HL-60 (cell line): ENCODE results near the gene NRXN3.

Source experiments
- DNase-seq, 2 experiments: peaks; one replicate each; pipeline ENCODE4 v3.0.0-alpha.2; 2010 to 2020; ENCODE audit warnings: low read depth in 1 of 2, low spot score in 1 of 2
- H3K27ac ChIP-seq: fragments of 250-450 bp; sonication (Bioruptor Pico); replicated peaks from 2 replicates; pipeline ENCODE4 v1.5.1; 2020; ENCODE audit warnings: mild to moderate bottlenecking, moderate library complexity
- H3K27me3 ChIP-seq: fragments of 250-450 bp; sonication (Bioruptor Pico); 2 replicates; pipeline ENCODE4 v1.5.1; 2021; ENCODE audit warnings: mild to moderate bottlenecking, moderate library complexity; ENCODE audit not compliant: insufficient read depth, poor library complexity, severe bottlenecking
- H3K4me3 ChIP-seq: replicated peaks from 2 replicates; pipeline ENCODE4 v1.5.1; 2011; ENCODE audit warnings: mild to moderate bottlenecking, control low read depth, low read length; ENCODE audit not compliant: insufficient read depth
- GABPA ChIP-seq: IDR thresholded peaks from 2 replicates; pipeline ENCODE4 v1.6.1; 2012; ENCODE audit warnings: low read depth
- POLR2AphosphoS5 ChIP-seq: IDR thresholded peaks from 2 replicates; pipeline ENCODE4 v1.6.1; 2012; ENCODE audit warnings: low read depth
- SPI1 ChIP-seq: IDR thresholded peaks from 2 replicates; pipeline ENCODE4 v1.6.1; 2012; ENCODE audit warnings: low read depth, mild to moderate bottlenecking, borderline replicate concordance
- TF ChIP-seq, protein P1 (sequence below): IDR thresholded peaks from one replicate; pipeline ENCODE4 v1.5.1; 2011; ENCODE audit warnings: low read length, control low read depth, inconsistent platforms; ENCODE audit not compliant: insufficient read depth
- TF ChIP-seq, protein P2 (sequence below): IDR thresholded peaks from 2 replicates; pipeline ENCODE4 v1.6.1; 2012; ENCODE audit warnings: low read depth; ENCODE audit not compliant: insufficient replicate concordance

NRXN3 gene

DNA sequence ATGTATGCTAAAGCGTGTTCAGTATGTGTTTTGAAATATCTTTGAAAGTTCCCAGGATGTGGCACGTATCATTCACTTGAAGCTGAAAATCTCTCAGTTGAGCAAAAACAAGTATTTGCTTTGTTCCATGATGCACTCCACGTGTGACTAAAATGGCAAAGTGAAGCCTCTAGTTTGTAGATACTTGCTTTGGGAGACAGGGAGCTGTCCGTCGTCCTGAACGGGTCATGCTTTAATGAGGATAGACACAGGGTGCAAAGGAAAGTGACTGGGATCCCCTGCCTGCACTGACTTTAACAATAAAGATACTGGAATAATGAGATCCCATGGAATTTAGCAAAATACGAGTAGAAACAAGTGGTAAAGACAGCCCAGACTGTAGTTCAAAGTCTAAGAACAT is 991.4 kb downstream of the NRXN3 start:
- H3K27ac ChIP-seq, result no peak overlapping the region
- no peaks in the 10 kb centered on the region for H3K27me3 ChIP-seq
- no peak overlapping the region for H3K4me3 ChIP-seq
- no peak for DNase-seq
- TF ChIP-seq GABPA (no peak), SPI1 (no peak), POLR2AphosphoS5 (no peak)
- TF ChIP-seq, protein P1, sequence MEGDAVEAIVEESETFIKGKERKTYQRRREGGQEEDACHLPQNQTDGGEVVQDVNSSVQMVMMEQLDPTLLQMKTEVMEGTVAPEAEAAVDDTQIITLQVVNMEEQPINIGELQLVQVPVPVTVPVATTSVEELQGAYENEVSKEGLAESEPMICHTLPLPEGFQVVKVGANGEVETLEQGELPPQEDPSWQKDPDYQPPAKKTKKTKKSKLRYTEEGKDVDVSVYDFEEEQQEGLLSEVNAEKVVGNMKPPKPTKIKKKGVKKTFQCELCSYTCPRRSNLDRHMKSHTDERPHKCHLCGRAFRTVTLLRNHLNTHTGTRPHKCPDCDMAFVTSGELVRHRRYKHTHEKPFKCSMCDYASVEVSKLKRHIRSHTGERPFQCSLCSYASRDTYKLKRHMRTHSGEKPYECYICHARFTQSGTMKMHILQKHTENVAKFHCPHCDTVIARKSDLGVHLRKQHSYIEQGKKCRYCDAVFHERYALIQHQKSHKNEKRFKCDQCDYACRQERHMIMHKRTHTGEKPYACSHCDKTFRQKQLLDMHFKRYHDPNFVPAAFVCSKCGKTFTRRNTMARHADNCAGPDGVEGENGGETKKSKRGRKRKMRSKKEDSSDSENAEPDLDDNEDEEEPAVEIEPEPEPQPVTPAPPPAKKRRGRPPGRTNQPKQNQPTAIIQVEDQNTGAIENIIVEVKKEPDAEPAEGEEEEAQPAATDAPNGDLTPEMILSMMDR, result no peak
- TF ChIP-seq, protein P2, sequence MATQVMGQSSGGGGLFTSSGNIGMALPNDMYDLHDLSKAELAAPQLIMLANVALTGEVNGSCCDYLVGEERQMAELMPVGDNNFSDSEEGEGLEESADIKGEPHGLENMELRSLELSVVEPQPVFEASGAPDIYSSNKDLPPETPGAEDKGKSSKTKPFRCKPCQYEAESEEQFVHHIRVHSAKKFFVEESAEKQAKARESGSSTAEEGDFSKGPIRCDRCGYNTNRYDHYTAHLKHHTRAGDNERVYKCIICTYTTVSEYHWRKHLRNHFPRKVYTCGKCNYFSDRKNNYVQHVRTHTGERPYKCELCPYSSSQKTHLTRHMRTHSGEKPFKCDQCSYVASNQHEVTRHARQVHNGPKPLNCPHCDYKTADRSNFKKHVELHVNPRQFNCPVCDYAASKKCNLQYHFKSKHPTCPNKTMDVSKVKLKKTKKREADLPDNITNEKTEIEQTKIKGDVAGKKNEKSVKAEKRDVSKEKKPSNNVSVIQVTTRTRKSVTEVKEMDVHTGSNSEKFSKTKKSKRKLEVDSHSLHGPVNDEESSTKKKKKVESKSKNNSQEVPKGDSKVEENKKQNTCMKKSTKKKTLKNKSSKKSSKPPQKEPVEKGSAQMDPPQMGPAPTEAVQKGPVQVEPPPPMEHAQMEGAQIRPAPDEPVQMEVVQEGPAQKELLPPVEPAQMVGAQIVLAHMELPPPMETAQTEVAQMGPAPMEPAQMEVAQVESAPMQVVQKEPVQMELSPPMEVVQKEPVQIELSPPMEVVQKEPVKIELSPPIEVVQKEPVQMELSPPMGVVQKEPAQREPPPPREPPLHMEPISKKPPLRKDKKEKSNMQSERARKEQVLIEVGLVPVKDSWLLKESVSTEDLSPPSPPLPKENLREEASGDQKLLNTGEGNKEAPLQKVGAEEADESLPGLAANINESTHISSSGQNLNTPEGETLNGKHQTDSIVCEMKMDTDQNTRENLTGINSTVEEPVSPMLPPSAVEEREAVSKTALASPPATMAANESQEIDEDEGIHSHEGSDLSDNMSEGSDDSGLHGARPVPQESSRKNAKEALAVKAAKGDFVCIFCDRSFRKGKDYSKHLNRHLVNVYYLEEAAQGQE, result peak; percentile 94

DNA sequence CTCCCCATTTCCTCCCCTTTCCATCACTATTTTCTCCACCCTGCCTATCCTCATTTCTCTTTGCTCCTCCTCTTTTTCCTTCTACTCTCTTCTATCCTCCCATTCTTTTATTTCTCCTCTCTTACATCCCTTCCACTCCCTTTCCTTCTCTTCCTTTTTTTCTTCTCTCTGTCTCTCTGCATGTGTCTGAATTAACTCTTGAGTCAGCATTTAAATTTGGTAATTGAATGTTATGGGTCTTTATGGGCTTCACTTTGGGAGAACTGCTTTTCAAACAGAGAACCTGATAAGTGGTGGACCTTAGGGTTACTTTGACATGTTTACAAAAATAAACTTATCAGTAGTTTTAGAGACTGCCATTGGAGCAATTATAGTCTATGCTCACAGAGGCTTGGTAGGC is 992.7 kb downstream of the NRXN3 start:
- Histone ChIP-seq H3K27ac (no peak overlapping the region), H3K27me3 (no peaks in the 10 kb centered on the region), H3K4me3 (no peak overlapping the region)
- DNase-seq, result no peak
- TF ChIP-seq, protein P2, result no peak
- TF ChIP-seq POLR2AphosphoS5, result no peak
- TF ChIP-seq GABPA, result no peak
- TF ChIP-seq SPI1, result no peak
- TF ChIP-seq, protein P1, result no peak

DNA sequence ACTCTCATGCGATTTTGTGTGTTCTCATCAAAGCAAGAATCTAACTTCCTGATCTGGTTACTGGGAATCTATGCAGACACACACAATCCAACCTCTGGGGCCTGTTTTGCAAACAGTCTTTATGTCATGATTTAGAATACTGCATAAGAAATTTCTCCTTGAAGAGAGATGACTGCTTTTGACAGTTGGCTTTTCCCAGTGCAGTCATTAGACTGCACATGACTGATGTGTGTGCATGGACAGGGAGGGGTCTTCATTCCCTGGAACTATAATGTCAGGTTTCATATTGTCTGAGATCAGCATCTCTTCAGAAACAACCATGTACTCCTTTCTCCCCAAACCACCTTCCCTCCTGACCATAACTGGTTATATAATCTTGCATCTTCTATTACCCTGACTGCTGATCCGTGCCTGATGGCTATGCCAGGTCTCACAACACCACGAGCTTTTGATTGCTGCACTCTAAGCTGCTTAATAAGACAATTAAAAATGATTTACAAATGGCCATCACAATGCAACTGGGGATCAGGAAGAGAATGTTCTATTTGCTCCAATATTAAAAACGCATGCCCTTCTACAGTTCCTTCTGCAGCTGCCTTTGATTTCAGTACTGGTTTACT is 995.4 kb downstream of the NRXN3 start:
- Histone ChIP-seq H3K4me3 (no peak overlapping the region), H3K27ac (no peak overlapping the region), H3K27me3 (no peaks in the 10 kb centered on the region)
- no peak for TF ChIP-seq GABPA
- TF ChIP-seq, protein P1, result no peak
- no peak for TF ChIP-seq SPI1
- TF ChIP-seq POLR2AphosphoS5, result no peak
- no peak for DNase-seq

DNA sequence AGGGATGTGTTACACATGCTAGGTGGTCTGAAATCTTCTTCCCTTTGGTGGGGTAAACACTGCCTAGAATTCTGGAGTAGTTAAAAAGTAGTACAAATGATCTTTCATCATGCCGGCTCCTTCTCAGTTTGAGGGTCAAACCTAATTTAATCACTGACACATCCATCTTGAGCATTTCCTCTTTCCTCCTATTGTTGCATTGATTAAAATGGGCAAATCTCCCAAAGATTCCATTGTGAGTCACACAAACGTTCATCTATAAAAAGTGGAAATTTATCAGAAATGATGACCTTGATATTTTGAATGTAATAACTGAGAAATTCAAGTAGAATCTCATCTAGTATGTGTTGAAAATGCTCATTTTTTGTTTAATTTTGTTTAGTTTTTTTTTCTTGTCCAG is 996.0 kb downstream of the NRXN3 start:
- Histone ChIP-seq H3K27me3 (no peaks in the 10 kb centered on the region), H3K27ac (no peak overlapping the region), H3K4me3 (no peak overlapping the region)
- DNase-seq, result no peak
- TF ChIP-seq, protein P1, result no peak
- TF ChIP-seq SPI1 (no peak), GABPA (no peak), POLR2AphosphoS5 (no peak)
- TF ChIP-seq, protein P2, result no peak
